WI38 (cell line): ENCODE measurements around the gene PRKCG.
A peak's percentile ranks its signal among the peaks of the same experiment; 100 is the strongest.

Experiments
- H3K4me3 ChIP-seq: 2 replicates; pipeline ENCODE4 v1.5.1; 2011; ENCODE audit warnings: low read depth, mild to moderate bottlenecking, control low read depth, low read length
- TF ChIP-seq, protein P1 (sequence below): IDR thresholded peaks from 2 replicates; pipeline ENCODE4 v1.5.1; 2012; ENCODE audit warnings: low read depth, mild to moderate bottlenecking, control low read depth, low read length

Gene PRKCG

DNA sequence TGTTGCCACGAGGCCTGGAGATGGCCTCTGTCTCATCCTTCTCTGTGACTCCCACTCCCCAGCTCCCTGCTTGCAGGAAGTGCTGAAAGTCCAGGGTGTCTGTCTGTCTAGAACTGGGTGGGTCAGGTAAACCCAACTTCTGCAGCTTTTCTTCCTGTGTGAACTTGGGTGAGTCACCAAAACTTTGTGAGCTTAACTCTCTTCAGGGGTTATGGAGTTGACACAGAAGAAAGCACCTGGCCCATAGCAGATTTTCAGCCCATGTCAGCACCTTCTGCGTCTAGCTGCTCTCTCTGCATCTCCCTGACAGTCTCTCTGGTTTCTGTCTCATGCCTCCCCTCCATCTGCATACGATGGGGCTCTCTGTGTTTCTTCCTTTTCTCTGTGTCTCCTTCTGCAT is 22.9 kb downstream of the PRKCG start:
- H3K4me3 ChIP-seq = no peak overlapping the region
- TF ChIP-seq, protein P1, sequence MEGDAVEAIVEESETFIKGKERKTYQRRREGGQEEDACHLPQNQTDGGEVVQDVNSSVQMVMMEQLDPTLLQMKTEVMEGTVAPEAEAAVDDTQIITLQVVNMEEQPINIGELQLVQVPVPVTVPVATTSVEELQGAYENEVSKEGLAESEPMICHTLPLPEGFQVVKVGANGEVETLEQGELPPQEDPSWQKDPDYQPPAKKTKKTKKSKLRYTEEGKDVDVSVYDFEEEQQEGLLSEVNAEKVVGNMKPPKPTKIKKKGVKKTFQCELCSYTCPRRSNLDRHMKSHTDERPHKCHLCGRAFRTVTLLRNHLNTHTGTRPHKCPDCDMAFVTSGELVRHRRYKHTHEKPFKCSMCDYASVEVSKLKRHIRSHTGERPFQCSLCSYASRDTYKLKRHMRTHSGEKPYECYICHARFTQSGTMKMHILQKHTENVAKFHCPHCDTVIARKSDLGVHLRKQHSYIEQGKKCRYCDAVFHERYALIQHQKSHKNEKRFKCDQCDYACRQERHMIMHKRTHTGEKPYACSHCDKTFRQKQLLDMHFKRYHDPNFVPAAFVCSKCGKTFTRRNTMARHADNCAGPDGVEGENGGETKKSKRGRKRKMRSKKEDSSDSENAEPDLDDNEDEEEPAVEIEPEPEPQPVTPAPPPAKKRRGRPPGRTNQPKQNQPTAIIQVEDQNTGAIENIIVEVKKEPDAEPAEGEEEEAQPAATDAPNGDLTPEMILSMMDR = no peak

DNA sequence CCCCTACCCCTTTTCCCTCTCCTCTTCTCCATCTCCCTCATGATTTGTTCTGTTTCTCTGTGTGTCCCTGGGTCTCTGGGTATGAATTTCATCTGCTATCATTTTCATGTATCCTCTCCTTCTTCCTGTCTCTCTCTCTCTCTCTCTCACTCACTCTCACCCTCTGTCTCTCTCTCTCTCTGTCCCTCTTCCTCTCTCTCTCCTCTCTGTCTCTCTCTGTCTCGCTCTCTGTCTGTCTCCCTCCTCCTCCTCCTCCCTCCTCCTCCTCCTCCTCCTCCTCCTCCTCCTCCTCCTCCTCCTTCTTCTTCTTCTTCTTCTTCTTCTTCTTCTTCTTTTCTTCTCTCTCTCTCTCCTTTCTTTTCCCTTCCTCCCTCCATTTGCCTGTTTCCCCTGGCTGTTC is 23.8 kb downstream of the PRKCG start:
- TF ChIP-seq, protein P1 = no peak

DNA sequence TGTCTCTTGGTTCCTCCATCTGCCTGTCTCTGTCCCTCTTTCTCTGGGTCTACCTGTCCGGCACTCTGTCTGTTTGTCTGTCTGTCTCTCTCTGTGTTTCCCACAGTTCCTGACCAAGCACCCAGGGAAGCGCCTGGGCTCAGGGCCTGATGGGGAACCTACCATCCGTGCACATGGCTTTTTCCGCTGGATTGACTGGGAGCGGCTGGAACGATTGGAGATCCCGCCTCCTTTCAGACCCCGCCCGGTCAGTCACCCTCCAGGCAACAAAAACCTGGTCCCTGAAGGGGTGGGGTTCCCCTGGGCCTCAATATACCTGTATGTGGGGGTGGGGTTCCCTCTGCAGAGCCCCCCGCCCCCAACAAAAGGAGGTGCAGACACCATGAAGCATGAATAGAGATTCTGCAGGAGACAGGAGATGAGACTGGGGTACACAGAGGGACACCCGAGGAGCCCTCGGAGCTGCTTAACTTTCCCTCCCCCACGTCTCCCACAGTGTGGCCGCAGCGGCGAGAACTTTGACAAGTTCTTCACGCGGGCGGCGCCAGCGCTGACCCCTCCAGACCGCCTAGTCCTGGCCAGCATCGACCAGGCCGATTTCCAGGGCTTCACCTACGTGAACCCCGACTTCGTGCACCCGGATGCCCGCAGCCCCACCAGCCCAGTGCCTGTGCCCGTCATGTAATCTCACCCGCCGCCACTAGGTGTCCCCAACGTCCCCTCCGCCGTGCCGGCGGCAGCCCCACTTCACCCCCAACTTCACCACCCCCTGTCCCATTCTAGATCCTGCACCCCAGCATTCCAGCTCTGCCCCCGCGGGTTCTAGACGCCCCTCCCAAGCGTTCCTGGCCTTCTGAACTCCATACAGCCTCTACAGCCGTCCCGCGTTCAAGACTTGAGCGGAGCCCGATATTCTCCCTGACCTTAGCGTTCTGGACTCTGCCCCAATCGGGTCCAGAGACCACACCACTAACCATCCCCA is 24.5 kb downstream of the PRKCG start:
- H3K4me3 ChIP-seq = no peak overlapping the region
- TF ChIP-seq, protein P1 = peak; percentile 92

More for the DNA sequence above, 23.8 kb downstream of the PRKCG start:
- no peak overlapping the region for H3K4me3 ChIP-seq

DNA sequence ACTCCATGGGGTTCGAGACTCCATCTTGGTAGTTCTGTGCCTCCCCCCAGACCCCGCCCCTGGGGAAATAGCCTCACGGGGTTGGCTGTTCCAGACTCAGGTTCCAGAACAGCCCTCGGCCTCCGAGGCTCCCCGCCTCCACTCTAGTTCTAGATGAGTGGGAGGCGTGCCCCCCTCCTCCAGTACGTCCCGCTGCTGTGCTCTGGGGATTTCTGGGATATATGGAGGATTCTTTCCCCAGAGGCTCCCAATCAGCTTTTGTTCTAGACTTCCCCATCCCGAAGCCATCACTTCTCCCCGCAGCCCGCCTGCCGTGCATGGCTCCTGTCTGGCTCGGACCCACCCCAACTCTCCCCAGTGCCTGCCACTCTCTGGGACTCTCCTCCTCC is 25.2 kb downstream of the PRKCG start:
- TF ChIP-seq, protein P1 = no peak
- H3K4me3 ChIP-seq = no peak overlapping the region

DNA sequence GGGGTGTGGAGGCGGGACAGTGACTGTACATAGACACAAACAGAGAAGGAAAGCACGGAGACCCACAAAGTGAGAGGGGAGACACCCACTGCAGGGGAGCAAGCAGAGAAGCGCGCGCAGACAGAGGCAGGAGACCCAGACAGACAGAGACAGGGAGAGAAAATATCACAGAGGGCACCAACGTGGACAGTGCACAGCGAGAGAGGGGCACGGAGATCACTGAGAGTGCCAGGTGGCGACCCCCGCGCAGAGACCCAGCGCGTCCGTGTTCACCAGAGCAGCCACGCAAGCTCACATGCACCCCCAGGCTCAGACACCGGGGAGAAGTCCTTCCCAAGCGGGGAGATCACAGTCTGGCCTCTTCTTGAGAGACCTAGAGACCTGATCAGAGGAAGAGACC is 25.7 kb downstream of the PRKCG start:
- no peak overlapping the region for H3K4me3 ChIP-seq
- TF ChIP-seq, protein P1 = no peak

DNA sequence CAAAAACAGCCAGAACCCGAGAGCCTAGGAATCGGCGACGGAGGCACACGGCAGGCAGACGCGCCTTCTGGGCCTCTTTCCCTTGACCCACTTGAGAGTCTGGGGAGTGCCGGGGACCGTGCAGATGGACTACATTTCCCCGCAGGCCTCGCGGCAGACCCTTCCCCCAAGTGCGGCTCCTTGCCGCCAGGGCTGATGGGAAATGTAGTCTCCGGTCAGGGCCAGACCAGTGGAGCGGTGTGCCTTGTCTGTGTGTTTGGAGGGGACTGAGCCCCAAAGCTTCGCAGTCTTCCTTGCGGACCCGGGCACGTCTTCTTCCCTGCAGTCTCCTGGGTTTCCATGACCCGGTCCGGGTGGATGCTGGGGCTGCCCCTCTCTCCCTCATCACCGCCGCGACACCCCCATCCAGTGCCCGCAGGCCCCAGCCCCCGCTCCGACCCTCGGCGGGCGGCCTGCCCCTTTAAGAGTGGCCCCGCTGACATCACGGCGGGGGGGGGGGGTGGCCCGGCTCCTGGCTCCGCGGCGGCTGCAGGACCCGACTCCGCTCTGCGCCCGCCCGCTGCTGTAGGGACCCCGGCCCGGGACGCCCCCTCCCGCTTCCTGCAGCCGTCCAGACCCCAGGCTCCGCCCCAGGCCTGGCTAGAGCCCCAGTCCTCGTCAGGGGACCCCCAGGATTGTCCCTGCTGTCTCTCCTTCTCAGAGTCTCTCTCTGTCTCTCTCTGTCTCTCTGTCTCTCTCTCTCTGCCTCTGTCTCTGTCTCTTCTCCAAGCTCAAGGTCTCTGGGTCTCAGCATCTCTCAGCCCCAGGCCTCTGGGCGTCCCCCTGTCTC is 26.3 kb downstream of the PRKCG start:
- no peak overlapping the region for H3K4me3 ChIP-seq
- TF ChIP-seq, protein P1 = no peak
